Left ventricle myocardium inferior (tissue), 1 donor: ENCODE data around the gene CITED4. TPM values are rescaled to one million over a fixed set of nuclear protein-coding genes. Genes with fewer than 3 reads are reported as not detected.
A peak's percentile ranks its signal among the peaks of the same experiment; 100 is the strongest.

Experiments used
- DNase-seq: peaks from one replicate; pipeline ENCODE4 v3.0.0-alpha.2; 2020
- H3K27ac ChIP-seq: fragments of 200-600 bp; replicated peaks from 2 replicates; pipeline ENCODE4 v1.8.0; 2021
- H3K27me3 ChIP-seq: fragments of 200-600 bp; 2 replicates; pipeline ENCODE4 v1.8.0; 2021; ENCODE audit warnings: low read depth
- H3K36me3 ChIP-seq: fragments of 200-600 bp; 2 replicates; pipeline ENCODE4 v1.8.0; 2021
- H3K4me1 ChIP-seq: fragments of 200-600 bp; 2 replicates; pipeline ENCODE4 v1.8.0; 2021
- H3K4me3 ChIP-seq: fragments of 200-600 bp; 2 replicates; pipeline ENCODE4 v1.8.0; 2021; ENCODE audit warnings: mild to moderate bottlenecking, moderate library complexity
- H3K9me3 ChIP-seq: fragments of 200-600 bp; replicated peaks from 2 replicates; pipeline ENCODE4 v1.8.0; 2021
- intact Hi-C: fragments of 100-400 bp; cut with micrococcal nuclease; formaldehyde crosslinking; loops from one replicate; pipeline ENCODE4 v1.11.0; 2022
- total RNA-seq: library from RNA; stranded (reverse); fragmentation: NEBNext Ultra II Directional; extraction: Animal tissue kit (Norgen Biotek cat#: 25700); gene quantifications from one replicate; pipeline ENCODE4 v1.2.1, GENCODE V29; 2021
- TF ChIP-seq, protein P1 (sequence below): fragments of 200-600 bp; IDR thresholded peaks from 2 replicates; pipeline ENCODE4 v1.8.0; 2021; ENCODE audit warnings: antibody characterized with exemption, mild to moderate bottlenecking, borderline replicate concordance
- donor health status: DM: no; HTN: yes; CAD: no; lungs with severe emphysema.

The CITED4 gene
- total RNA-seq, 1 donor from 2014 or later = 24.4 TPM

- DNase-seq = peak; percentile 52
- TF ChIP-seq, protein P1, sequence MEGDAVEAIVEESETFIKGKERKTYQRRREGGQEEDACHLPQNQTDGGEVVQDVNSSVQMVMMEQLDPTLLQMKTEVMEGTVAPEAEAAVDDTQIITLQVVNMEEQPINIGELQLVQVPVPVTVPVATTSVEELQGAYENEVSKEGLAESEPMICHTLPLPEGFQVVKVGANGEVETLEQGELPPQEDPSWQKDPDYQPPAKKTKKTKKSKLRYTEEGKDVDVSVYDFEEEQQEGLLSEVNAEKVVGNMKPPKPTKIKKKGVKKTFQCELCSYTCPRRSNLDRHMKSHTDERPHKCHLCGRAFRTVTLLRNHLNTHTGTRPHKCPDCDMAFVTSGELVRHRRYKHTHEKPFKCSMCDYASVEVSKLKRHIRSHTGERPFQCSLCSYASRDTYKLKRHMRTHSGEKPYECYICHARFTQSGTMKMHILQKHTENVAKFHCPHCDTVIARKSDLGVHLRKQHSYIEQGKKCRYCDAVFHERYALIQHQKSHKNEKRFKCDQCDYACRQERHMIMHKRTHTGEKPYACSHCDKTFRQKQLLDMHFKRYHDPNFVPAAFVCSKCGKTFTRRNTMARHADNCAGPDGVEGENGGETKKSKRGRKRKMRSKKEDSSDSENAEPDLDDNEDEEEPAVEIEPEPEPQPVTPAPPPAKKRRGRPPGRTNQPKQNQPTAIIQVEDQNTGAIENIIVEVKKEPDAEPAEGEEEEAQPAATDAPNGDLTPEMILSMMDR = no peak
- H3K27me3 ChIP-seq = peaks cover 4% of the 10 kb centered on the region
- H3K4me3 ChIP-seq = no peak overlapping the region
- H3K27ac ChIP-seq = peak overlapping the region; percentile 59
- H3K4me1 ChIP-seq = peaks cover 39% of the 10 kb centered on the region
- intact Hi-C loops = no loop called here
- no peaks in the 10 kb centered on the region for H3K36me3 ChIP-seq
- H3K9me3 ChIP-seq = peaks cover 11% of the 10 kb centered on the region
Observed at GRCh38 chr1:40877698-40878097, 15.5 kb upstream of the CITED4 start.

DNA sequence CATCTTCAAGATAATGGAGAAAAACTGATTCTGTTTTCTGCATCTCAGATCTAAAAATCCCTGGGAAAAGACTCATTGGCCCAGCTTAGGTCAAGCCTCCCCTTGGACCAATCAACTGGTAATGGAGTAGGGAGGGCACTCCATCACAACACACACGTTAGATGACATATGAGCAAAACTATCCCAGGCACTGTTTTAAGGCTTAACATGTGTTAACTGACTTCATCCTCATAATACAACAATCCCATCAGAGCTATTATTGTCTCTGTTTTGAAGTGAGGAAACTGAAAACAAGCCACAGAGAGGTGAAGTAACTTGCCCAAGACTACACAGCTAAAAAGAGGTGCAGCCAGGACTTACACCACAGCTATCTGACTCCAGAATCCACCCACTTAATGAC, 14.7 kb upstream of the CITED4 start:
- H3K27me3 ChIP-seq = no peaks in the 10 kb centered on the region
- H3K36me3 ChIP-seq = no peaks in the 10 kb centered on the region
- H3K4me3 ChIP-seq = no peak overlapping the region
- DNase-seq = no peak
- intact Hi-C loops = no loop called here
- peaks cover 39% of the 10 kb centered on the region for H3K4me1 ChIP-seq
- TF ChIP-seq, protein P1 = no peak
- H3K9me3 ChIP-seq = peaks cover 11% of the 10 kb centered on the region
- peak overlapping the region; percentile 59 for H3K27ac ChIP-seq

DNA sequence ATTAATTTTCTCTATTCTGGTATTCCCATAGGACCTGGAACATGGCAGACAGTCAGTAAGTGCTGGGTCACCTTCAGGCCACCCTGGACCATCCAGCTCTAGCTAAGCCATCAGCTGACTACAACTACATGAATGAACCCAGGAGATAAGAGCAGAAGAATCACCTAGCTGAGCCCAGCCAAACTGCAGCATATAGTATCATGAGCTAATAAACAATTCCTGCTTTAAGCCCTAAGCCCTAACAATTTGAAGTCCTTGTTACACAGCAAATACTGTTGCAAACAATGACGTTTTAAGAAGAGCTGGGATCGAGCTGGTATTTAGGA, 14.2 kb upstream of the CITED4 start:
- H3K4me1 ChIP-seq = peaks cover 34% of the 10 kb centered on the region
- no peaks in the 10 kb centered on the region for H3K27me3 ChIP-seq
- no peak overlapping the region for H3K4me3 ChIP-seq
- no peak for DNase-seq
- H3K27ac ChIP-seq = peak overlapping the region; percentile 67
- H3K36me3 ChIP-seq = no peaks in the 10 kb centered on the region
- TF ChIP-seq, protein P1 = no peak
- intact Hi-C loops = no loop called here
- H3K9me3 ChIP-seq = peaks cover 11% of the 10 kb centered on the region

DNA sequence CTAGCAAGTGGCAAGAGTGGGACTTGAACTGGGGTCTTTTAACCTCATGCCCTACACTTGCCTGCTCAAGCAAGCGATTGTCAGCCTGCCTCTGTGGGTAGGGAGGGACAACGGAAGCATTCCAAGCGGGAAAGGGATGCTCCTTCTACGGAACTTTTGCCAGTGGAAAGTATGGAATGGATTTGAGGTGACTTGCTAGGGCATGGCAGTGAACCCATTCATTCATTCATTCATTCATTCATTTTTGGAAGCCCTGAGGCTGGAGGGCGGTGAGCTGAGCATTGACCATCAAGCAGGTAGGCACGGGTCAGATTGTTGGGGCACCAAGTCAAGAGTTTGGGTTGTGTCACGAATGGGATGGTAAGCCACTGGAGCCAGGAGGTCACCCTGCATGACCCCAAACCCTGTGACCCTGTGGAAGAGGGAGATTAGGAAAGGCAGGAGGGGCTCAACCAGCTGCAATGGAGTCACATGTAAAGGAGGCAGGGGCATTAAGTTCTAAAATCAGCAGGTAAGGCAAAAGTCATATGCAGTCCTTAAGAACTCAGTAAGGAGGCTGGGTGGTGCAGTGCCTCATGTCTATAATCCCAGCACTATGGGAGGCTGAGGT, 11.8 kb upstream of the CITED4 start:
- TF ChIP-seq, protein P1 = no peak
- H3K4me1 ChIP-seq = peaks cover 28% of the 10 kb centered on the region
- no peak overlapping the region for H3K27ac ChIP-seq
- H3K36me3 ChIP-seq = no peaks in the 10 kb centered on the region
- H3K4me3 ChIP-seq = no peak overlapping the region
- no peaks in the 10 kb centered on the region for H3K27me3 ChIP-seq
- intact Hi-C loops = no loop called here
- H3K9me3 ChIP-seq = peaks cover 22% of the 10 kb centered on the region
- DNase-seq = no peak

DNA sequence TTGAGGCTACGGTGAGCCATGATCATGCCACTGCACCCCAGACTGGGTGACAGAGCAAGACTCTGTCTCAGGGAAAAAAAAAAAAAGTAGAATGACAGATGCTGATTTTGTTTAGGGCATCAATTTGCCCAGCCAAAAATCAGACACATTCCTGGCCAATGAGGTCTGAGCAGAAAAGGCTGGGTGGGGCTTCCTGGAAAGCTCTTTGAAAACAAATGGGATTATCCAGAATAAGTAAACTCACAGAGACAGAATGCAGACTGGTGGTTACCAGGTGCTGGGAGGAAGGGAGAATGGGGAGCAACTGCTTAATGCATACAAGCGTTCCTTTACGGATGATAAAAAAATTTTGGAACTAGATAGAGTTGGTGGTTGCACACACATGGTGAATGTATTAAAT, 10.1 kb upstream of the CITED4 start:
- TF ChIP-seq, protein P1 = no peak
- peak overlapping the region; percentile 1 for H3K27ac ChIP-seq
- peaks cover 17% of the 10 kb centered on the region for H3K4me1 ChIP-seq
- H3K36me3 ChIP-seq = no peaks in the 10 kb centered on the region
- intact Hi-C loops = no loop called here
- H3K9me3 ChIP-seq = peaks cover 22% of the 10 kb centered on the region
- no peaks in the 10 kb centered on the region for H3K27me3 ChIP-seq
- no peak for DNase-seq
- no peak overlapping the region for H3K4me3 ChIP-seq
